Endothelial cell of umbilical vein (primary cell): ENCODE measurements around the gene TMEM130.

Experiments used
- CTCF ChIP-seq, 2 donors: IDR thresholded peaks; 1 replicate in 1 of 2; 2 replicates in 1 of 2; pipeline ENCODE4 v1.5.1; 2011; ENCODE audit warnings: low read length in 2 of 2, mild to moderate bottlenecking in 2 of 2, moderate library complexity in 2 of 2, control low read depth in 1 of 2, inconsistent platforms in 1 of 2, low read depth in 1 of 2; ENCODE audit not compliant: insufficient read depth in 1 of 2; ENCODE audit errors: extremely low read depth in 1 of 2
- EZH2 ChIP-seq: IDR thresholded peaks from 2 replicates; pipeline ENCODE4 v1.6.1; 2012; ENCODE audit warnings: borderline replicate concordance, low read depth, mild to moderate bottlenecking, moderate library complexity, low read length, inconsistent platforms; ENCODE audit not compliant: severe bottlenecking
- FOS ChIP-seq: IDR thresholded peaks from 2 replicates; pipeline ENCODE4 v1.6.1; 2011; ENCODE audit warnings: mild to moderate bottlenecking, low read length, moderate library complexity, borderline replicate concordance; ENCODE audit not compliant: insufficient read depth
- JUN ChIP-seq: IDR thresholded peaks from 2 replicates; pipeline ENCODE4 v1.6.1; 2011; ENCODE audit warnings: borderline replicate concordance, low read depth; ENCODE audit not compliant: insufficient read length, insufficient read depth
- MYC ChIP-seq: IDR thresholded peaks from one replicate; pipeline ENCODE4 v1.6.1; 2011; ENCODE audit warnings: mild to moderate bottlenecking, low read depth, low read length
- POLR2A ChIP-seq: IDR thresholded peaks from 2 replicates; pipeline ENCODE4 v1.6.1; 2012; ENCODE audit warnings: low read depth, mild to moderate bottlenecking, control low read depth, low read length
- POLR2AphosphoS5 ChIP-seq: IDR thresholded peaks from 2 replicates; pipeline ENCODE4 v1.6.1; 2012; ENCODE audit warnings: low read depth, mild to moderate bottlenecking, control low read depth, low read length, moderate library complexity; ENCODE audit not compliant: insufficient read depth

- no peak for TF ChIP-seq MYC
- no peak for TF ChIP-seq EZH2
- no peak for TF ChIP-seq CTCF (IDR thresholded peaks at IDR 0.05; ENCODE audit: extremely low read depth in 1 of 2, insufficient read depth in 1 of 2, low read depth in 1 of 2, low read length in 2 of 2)
- TF ChIP-seq POLR2AphosphoS5: no peak
- no peak for TF ChIP-seq POLR2A
- TF ChIP-seq JUN: no peak
- no peak for TF ChIP-seq FOS
Observed at GRCh38 chr7:98807068-98808048, 62.5 kb downstream of the TMEM130 start.
